ENCODE measurements around the gene SYPL1.

Gene SYPL1

DNA sequence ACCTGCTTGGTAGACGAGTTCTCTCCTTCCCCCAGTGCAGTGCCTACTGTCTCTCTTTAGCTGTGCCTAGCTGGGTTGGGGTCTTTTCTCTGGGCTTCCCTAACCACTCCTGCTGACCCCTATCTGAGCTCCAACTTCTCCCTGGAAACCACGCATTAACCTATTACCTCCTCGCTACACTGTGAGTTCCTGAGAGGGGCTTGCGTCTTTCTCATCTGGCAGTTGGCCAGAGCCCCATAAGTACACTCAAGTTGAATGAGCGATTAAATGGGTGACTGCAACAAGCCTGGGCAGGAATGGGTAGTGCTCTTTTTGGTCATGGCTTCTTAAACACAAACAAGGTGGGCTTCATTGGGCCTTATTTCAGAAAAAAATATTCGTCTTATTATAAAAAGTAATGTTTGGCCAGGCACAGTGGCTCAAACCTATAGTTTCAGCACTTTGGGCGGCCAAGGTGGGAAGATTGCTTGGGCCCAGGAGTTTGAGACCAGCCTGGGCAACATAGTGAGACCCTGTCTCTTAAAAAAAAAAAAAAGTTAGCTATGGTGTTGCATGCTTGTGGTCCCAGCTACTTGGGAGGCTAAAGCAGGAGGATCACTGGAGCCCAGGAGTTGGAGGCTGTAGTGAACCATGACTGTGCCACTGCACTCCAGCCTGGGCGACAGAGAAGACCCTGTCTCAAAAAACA lies 41.4 kb downstream of the SYPL1 start:
- Histone ChIP-seq H3K4me3 (replicated peaks; ENCODE audit: insufficient read depth, low read length) (no peak overlapping the region), H3K27me3 (ENCODE audit: insufficient read depth, poor library complexity, severe bottlenecking) (no peaks in the 10 kb centered on the region), H3K27ac (replicated peaks) (peak overlapping the region; percentile 88)
- TF ChIP-seq, protein P1, sequence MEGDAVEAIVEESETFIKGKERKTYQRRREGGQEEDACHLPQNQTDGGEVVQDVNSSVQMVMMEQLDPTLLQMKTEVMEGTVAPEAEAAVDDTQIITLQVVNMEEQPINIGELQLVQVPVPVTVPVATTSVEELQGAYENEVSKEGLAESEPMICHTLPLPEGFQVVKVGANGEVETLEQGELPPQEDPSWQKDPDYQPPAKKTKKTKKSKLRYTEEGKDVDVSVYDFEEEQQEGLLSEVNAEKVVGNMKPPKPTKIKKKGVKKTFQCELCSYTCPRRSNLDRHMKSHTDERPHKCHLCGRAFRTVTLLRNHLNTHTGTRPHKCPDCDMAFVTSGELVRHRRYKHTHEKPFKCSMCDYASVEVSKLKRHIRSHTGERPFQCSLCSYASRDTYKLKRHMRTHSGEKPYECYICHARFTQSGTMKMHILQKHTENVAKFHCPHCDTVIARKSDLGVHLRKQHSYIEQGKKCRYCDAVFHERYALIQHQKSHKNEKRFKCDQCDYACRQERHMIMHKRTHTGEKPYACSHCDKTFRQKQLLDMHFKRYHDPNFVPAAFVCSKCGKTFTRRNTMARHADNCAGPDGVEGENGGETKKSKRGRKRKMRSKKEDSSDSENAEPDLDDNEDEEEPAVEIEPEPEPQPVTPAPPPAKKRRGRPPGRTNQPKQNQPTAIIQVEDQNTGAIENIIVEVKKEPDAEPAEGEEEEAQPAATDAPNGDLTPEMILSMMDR (IDR thresholded peaks at IDR 0.05; ENCODE audit: insufficient read depth, low read length), result no peak
- TF ChIP-seq, protein P2, sequence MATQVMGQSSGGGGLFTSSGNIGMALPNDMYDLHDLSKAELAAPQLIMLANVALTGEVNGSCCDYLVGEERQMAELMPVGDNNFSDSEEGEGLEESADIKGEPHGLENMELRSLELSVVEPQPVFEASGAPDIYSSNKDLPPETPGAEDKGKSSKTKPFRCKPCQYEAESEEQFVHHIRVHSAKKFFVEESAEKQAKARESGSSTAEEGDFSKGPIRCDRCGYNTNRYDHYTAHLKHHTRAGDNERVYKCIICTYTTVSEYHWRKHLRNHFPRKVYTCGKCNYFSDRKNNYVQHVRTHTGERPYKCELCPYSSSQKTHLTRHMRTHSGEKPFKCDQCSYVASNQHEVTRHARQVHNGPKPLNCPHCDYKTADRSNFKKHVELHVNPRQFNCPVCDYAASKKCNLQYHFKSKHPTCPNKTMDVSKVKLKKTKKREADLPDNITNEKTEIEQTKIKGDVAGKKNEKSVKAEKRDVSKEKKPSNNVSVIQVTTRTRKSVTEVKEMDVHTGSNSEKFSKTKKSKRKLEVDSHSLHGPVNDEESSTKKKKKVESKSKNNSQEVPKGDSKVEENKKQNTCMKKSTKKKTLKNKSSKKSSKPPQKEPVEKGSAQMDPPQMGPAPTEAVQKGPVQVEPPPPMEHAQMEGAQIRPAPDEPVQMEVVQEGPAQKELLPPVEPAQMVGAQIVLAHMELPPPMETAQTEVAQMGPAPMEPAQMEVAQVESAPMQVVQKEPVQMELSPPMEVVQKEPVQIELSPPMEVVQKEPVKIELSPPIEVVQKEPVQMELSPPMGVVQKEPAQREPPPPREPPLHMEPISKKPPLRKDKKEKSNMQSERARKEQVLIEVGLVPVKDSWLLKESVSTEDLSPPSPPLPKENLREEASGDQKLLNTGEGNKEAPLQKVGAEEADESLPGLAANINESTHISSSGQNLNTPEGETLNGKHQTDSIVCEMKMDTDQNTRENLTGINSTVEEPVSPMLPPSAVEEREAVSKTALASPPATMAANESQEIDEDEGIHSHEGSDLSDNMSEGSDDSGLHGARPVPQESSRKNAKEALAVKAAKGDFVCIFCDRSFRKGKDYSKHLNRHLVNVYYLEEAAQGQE (IDR thresholded peaks at IDR 0.05; ENCODE audit: insufficient replicate concordance, low read depth), result no peak
- no peak for DNase-seq (ENCODE audit: low read depth in 1 of 2, low spot score in 1 of 2)

DNA sequence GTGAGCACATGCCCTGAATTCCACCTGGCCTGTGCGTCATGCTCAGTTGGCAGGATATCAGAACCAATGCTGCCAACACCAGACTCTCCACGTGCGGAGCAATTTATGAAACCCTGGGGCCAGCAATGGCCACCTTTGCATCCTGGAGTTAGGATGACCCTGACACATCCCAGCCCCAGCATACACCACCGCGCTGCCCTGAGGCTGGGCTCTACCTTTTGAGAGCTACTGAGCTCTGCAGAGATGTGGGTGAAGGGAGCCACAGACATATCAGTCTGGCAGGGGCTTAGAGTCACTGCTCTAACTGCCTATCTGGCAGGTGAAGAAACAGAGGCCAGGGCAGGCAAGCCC lies 41.9 kb downstream of the SYPL1 start:
- no peak overlapping the region for H3K4me3 ChIP-seq (replicated peaks; ENCODE audit: insufficient read depth, low read length)
- no peak overlapping the region for H3K27ac ChIP-seq (replicated peaks)
- DNase-seq (ENCODE audit: low read depth in 1 of 2, low spot score in 1 of 2), result no peak
- no peak for TF ChIP-seq SPI1 (IDR thresholded peaks at IDR 0.05; ENCODE audit: borderline replicate concordance, low read depth)
- TF ChIP-seq, protein P2 (IDR thresholded peaks at IDR 0.05; ENCODE audit: insufficient replicate concordance, low read depth), result no peak
- TF ChIP-seq GABPA (IDR thresholded peaks at IDR 0.05; ENCODE audit: low read depth), result no peak
- TF ChIP-seq, protein P1 (IDR thresholded peaks at IDR 0.05; ENCODE audit: insufficient read depth, low read length), result no peak
- TF ChIP-seq POLR2AphosphoS5 (IDR thresholded peaks at IDR 0.05; ENCODE audit: low read depth), result no peak
- H3K27me3 ChIP-seq (ENCODE audit: insufficient read depth, poor library complexity, severe bottlenecking), result no peaks in the 10 kb centered on the region

DNA sequence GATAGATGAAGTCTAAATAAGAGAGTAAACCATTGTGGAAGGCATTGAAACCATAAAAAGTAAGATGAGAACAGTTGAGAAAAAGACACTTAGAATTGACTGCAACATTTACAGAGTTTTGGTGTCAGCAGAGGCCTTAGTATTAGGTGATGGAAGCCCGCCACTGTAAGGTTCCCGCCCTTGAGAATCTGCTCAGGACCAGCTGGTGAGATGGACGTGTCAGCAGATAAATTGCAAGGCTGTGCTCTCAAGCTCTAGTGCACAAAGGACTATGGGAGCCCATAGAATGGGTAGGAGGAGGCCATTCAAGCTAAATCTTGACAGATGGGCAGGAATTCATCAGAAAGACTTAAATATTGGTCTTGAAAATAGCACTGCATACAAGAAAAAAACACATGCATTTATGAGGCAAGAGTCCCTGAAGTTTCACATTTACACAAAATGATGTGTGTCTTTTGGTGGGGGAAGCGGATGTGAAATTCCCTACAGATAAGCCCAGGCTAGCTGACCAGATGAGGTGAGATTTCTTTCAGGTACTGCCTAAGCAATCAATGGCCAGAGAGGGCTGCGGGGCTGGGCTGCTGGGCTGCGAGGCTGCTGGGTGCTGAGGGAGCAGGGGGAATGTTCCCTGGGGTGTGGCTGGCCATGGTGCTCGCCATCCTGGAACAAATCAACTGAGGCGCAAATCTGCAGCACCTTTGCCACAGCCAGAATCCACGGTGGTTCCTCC lies 42.5 kb downstream of the SYPL1 start:
- Histone ChIP-seq H3K4me3 (replicated peaks; ENCODE audit: insufficient read depth, low read length) (no peak overlapping the region), H3K27me3 (ENCODE audit: insufficient read depth, poor library complexity, severe bottlenecking) (no peaks in the 10 kb centered on the region), H3K27ac (replicated peaks) (no peak overlapping the region)
- DNase-seq (ENCODE audit: low read depth in 1 of 2, low spot score in 1 of 2), result no peak
- TF ChIP-seq, protein P2 (IDR thresholded peaks at IDR 0.05; ENCODE audit: insufficient replicate concordance, low read depth), result no peak
- TF ChIP-seq GABPA (IDR thresholded peaks at IDR 0.05; ENCODE audit: low read depth) (no peak), POLR2AphosphoS5 (IDR thresholded peaks at IDR 0.05; ENCODE audit: low read depth) (no peak), SPI1 (IDR thresholded peaks at IDR 0.05; ENCODE audit: borderline replicate concordance, low read depth) (no peak)
- TF ChIP-seq, protein P1 (IDR thresholded peaks at IDR 0.05; ENCODE audit: insufficient read depth, low read length), result no peak

Data from HL-60 (cell line).